ENCODE data around the gene RAPGEF4. TPM values are rescaled to one million over a fixed set of nuclear protein-coding genes. Genes with fewer than 3 reads are reported as not detected.

RAPGEF4 gene
- total RNA-seq, 1 donor: 0.36 TPM

DNA sequence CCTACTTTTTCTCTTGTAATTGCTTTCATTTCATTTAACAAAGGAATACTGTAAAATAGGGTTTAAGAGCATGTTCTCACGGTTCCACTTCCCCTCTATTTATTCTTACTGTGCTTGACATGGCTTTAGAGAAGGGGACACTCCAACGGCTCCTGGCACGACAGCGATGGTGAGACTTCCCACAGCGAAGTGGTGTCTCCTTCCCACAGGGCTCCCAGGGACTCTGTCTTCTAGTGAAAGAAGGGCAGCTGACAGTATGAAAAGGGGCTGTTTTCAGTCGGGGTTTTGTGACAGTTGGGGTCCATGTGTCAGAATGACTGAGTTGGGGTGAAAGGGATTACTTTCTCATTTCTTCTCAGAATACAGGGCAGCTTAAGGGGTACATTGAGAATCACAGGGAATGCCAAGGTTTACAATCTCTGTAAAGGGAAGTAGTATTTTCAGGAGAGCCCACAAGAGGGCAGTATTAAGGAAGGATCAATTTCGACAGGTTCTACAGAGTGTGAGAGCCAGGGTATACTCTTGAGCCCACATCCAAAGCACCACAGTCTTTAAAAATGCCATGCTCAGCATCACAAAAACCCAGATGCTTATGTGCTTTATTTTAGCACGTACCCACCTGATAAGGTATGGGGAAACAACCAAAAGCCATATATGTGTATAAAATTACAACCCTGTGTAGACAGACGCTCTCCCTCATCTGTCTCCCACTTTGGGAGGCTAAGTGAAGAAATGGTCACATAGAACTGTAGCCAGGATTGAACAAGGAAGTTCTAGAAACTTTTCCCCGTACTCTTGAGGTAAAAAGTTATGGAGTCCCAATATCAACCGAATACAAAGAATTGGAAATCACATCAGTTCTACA, 31.3 kb upstream of the RAPGEF4 start:
- H3K36me3 ChIP-seq (ENCODE audit: insufficient read depth, low read length): no peaks in the 10 kb centered on the region
- H2AFZ ChIP-seq (ENCODE audit: low read length): peak overlapping the region; percentile 51
- no peaks in the 10 kb centered on the region for H3K9me3 ChIP-seq (ENCODE audit: low read depth, low read length)
- H3K27me3 ChIP-seq (ENCODE audit: insufficient read depth, low read length): peaks cover 30% of the 10 kb centered on the region
- H4K20me1 ChIP-seq (ENCODE audit: insufficient read depth, low read length): no peaks in the 10 kb centered on the region
- no peak overlapping the region for H3K4me3 ChIP-seq (ENCODE audit: insufficient read depth, low read length)
- no peak overlapping the region for H3K4me2 ChIP-seq (ENCODE audit: insufficient read depth, low read length)
- H3K4me1 ChIP-seq (ENCODE audit: insufficient read depth, low read length): peaks cover 11% of the 10 kb centered on the region
- no peak for DNase-seq (ENCODE audit: insufficient read length, low spot score, missing footprints)
- TF ChIP-seq, protein P1, sequence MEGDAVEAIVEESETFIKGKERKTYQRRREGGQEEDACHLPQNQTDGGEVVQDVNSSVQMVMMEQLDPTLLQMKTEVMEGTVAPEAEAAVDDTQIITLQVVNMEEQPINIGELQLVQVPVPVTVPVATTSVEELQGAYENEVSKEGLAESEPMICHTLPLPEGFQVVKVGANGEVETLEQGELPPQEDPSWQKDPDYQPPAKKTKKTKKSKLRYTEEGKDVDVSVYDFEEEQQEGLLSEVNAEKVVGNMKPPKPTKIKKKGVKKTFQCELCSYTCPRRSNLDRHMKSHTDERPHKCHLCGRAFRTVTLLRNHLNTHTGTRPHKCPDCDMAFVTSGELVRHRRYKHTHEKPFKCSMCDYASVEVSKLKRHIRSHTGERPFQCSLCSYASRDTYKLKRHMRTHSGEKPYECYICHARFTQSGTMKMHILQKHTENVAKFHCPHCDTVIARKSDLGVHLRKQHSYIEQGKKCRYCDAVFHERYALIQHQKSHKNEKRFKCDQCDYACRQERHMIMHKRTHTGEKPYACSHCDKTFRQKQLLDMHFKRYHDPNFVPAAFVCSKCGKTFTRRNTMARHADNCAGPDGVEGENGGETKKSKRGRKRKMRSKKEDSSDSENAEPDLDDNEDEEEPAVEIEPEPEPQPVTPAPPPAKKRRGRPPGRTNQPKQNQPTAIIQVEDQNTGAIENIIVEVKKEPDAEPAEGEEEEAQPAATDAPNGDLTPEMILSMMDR (IDR thresholded peaks at IDR 0.05; ENCODE audit: extremely low read depth, low read depth, low read length): peak; percentile 70
- no peak overlapping the region for H3K27ac ChIP-seq (ENCODE audit: low read depth, low read length)
- no peaks in the 10 kb centered on the region for H3K79me2 ChIP-seq (ENCODE audit: insufficient read depth, low read length)

DNA sequence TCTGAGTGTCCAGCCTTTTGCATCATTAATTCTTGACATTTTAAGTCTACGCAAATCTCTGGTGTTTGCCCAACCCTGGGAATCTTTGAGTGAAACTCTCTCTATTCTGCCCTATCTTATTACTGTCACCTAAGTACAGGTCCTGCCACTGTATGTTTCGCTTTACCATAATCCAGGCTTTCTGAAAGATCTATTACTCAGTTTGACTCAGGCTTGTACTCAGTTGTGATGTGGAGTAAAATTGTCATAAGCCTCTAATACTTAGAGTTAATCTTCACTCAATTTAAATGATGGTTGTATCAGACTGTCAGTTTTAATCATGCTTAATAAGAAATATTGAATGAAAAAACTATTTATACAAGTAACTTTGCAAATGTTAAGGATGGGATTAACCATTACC, 30.3 kb upstream of the RAPGEF4 start:
- Histone ChIP-seq H3K36me3 (ENCODE audit: insufficient read depth, low read length) (no peaks in the 10 kb centered on the region), H4K20me1 (ENCODE audit: insufficient read depth, low read length) (no peaks in the 10 kb centered on the region), H3K4me1 (ENCODE audit: insufficient read depth, low read length) (peaks cover 14% of the 10 kb centered on the region), H3K27me3 (ENCODE audit: insufficient read depth, low read length) (peaks cover 33% of the 10 kb centered on the region), H3K4me3 (ENCODE audit: insufficient read depth, low read length) (no peak overlapping the region), H3K4me2 (ENCODE audit: insufficient read depth, low read length) (no peak overlapping the region), H3K79me2 (ENCODE audit: insufficient read depth, low read length) (no peaks in the 10 kb centered on the region), H2AFZ (ENCODE audit: low read length) (no peak overlapping the region), H3K9me3 (ENCODE audit: low read depth, low read length) (no peaks in the 10 kb centered on the region), H3K27ac (ENCODE audit: low read depth, low read length) (no peak overlapping the region)
- TF ChIP-seq, protein P1 (IDR thresholded peaks at IDR 0.05; ENCODE audit: extremely low read depth, low read depth, low read length): no peak
- DNase-seq (ENCODE audit: insufficient read length, low spot score, missing footprints): no peak

DNA sequence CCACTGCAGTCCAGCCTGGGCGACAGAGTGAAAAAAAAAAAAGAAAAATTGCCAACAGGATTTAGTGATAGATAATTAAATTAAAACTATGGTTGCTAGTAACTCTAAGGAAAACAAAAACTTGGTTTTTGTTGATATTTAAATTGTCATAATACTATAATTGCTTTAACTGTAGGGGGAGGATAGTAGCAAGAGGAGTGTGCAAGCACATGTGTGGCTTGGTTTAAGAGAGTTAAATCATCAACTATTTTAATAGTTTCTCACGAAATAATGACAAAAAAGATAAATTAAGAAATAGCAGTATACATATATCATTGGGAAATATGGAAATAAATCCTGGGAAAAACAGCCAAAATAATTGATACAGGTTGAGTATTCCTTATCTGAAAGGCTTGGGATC, 27.4 kb upstream of the RAPGEF4 start:
- DNase-seq (ENCODE audit: insufficient read length, low spot score, missing footprints): no peak
- Histone ChIP-seq H4K20me1 (ENCODE audit: insufficient read depth, low read length) (no peaks in the 10 kb centered on the region), H3K4me3 (ENCODE audit: insufficient read depth, low read length) (no peak overlapping the region), H3K4me1 (ENCODE audit: insufficient read depth, low read length) (peaks cover 13% of the 10 kb centered on the region), H3K79me2 (ENCODE audit: insufficient read depth, low read length) (no peaks in the 10 kb centered on the region), H3K36me3 (ENCODE audit: insufficient read depth, low read length) (no peaks in the 10 kb centered on the region), H3K27ac (ENCODE audit: low read depth, low read length) (no peak overlapping the region), H3K4me2 (ENCODE audit: insufficient read depth, low read length) (no peak overlapping the region), H2AFZ (ENCODE audit: low read length) (no peak overlapping the region), H3K27me3 (ENCODE audit: insufficient read depth, low read length) (peaks cover 38% of the 10 kb centered on the region), H3K9me3 (ENCODE audit: low read depth, low read length) (no peaks in the 10 kb centered on the region)
- TF ChIP-seq, protein P1 (IDR thresholded peaks at IDR 0.05; ENCODE audit: extremely low read depth, low read depth, low read length): no peak

DNA sequence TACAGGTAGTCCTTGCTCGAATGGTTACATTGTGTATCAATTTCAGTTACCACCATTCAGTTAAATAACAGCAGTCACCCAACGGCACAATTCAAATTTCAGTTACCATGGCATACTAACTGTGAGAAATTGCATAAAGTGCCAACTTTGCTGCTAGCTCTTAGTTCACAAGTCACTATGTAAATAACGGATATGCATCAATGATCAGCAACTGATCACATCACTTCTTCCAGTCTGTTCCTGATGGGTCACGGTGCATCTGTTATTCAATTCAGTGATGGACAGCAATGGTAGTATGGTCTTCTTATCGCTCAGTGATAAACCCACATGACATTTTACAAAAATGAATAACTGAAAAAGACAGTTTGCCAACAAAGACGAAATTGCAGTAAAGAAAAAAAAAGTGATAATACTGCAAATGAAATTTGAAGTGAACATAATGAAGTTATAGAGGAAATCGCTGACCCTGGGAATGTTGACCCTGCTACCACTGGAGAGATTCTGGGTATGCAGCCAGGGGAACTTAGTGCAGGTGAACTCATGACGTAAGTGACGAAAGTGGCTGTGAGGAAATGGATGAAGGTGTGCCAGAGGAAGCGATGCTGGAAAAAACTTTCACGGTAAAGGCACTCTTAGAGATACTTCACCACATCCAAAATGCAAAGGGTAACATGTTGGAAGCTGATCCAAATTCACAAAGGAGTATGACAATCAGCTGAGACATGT, 25.9 kb upstream of the RAPGEF4 start:
- Histone ChIP-seq H3K27ac (ENCODE audit: low read depth, low read length) (no peak overlapping the region), H3K4me3 (ENCODE audit: insufficient read depth, low read length) (no peak overlapping the region), H3K9me3 (ENCODE audit: low read depth, low read length) (no peaks in the 10 kb centered on the region), H2AFZ (ENCODE audit: low read length) (no peak overlapping the region), H3K4me1 (ENCODE audit: insufficient read depth, low read length) (peaks cover 11% of the 10 kb centered on the region), H3K27me3 (ENCODE audit: insufficient read depth, low read length) (peaks cover 38% of the 10 kb centered on the region), H3K36me3 (ENCODE audit: insufficient read depth, low read length) (no peaks in the 10 kb centered on the region), H4K20me1 (ENCODE audit: insufficient read depth, low read length) (no peaks in the 10 kb centered on the region), H3K4me2 (ENCODE audit: insufficient read depth, low read length) (no peak overlapping the region), H3K79me2 (ENCODE audit: insufficient read depth, low read length) (no peaks in the 10 kb centered on the region)
- DNase-seq (ENCODE audit: insufficient read length, low spot score, missing footprints): no peak
- TF ChIP-seq, protein P1 (IDR thresholded peaks at IDR 0.05; ENCODE audit: extremely low read depth, low read depth, low read length): no peak
